ENCODE results near the gene KCNMB4.

The KCNMB4 gene

DNA sequence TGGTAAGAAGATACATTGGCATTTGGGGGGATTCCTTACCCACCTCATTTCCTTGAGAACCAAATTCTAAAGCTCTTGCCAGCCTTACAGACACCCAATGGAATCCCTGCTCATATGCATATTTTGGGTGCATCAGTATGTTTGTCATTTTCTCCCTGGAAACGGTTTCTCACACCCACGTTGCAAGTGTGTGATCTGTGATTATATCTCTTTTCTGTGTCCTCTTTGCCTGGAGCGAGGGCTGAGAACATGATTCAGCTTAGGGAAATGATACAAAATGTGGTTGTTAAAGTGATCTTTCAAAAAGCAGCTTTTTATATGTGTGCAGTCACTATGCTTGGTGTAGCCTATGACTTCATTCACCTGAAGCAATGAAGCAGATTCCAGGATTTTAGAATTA is 52.0 kb downstream of the KCNMB4 start:
- Histone ChIP-seq H3K4me3 (ENCODE audit: low read length) (no peak overlapping the region), H3K9me2 (replicated peaks; ENCODE audit: control insufficient read depth, low read length) (no peaks in the 10 kb centered on the region), H4K20me1 (ENCODE audit: control insufficient read depth, insufficient read depth, low read depth, low read length) (no peaks in the 10 kb centered on the region), H3K4me2 (ENCODE audit: low read length) (no peak overlapping the region), H3F3A (ENCODE audit: control insufficient read depth, insufficient read depth) (0 out of 2 replicates have a peak, but pooled peaks cover 2% of the 10 kb centered on the region), H3K4me1 (ENCODE audit: control insufficient read depth, low read length) (no peaks in the 10 kb centered on the region), H3K79me2 (ENCODE audit: control insufficient read depth, low read length) (peaks cover 3% of the 10 kb centered on the region; the same call in 1 of the 2 replicates), H3K27me3 (ENCODE audit: control insufficient read depth, low read length) (no peaks in the 10 kb centered on the region), H3K27ac (ENCODE audit: low read depth, low read length) (no peak overlapping the region), H3K36me3 (ENCODE audit: control insufficient read depth, low read length) (peaks cover 49% of the 10 kb centered on the region), H3K9me3 (ENCODE audit: control insufficient read depth, insufficient read depth, low read length) (no peaks in the 10 kb centered on the region)
- TF ChIP-seq CTCF (IDR thresholded peaks at IDR 0.05; ENCODE audit: low read depth, low read length, poor library complexity, severe bottlenecking): no peak
- TF ChIP-seq EZH2phosphoT487 (IDR thresholded peaks at IDR 0.05; ENCODE audit: borderline replicate concordance, low read length): no peak

GRCh38 chr12:70422631-70423030 is 56.5 kb downstream of the KCNMB4 start:
- Histone ChIP-seq H3F3A (ENCODE audit: control insufficient read depth, insufficient read depth) (peaks cover 5% of the 10 kb centered on the region; the same call in 1 of the 2 replicates), H3K27me3 (ENCODE audit: control insufficient read depth, low read length) (no peaks in the 10 kb centered on the region), H3K36me3 (ENCODE audit: control insufficient read depth, low read length) (peaks cover 16% of the 10 kb centered on the region), H4K20me1 (ENCODE audit: control insufficient read depth, insufficient read depth, low read depth, low read length) (no peaks in the 10 kb centered on the region), H3K4me1 (ENCODE audit: control insufficient read depth, low read length) (no peaks in the 10 kb centered on the region), H3K9me3 (ENCODE audit: control insufficient read depth, insufficient read depth, low read length) (no peaks in the 10 kb centered on the region), H3K4me3 (ENCODE audit: low read length) (no peak overlapping the region), H3K27ac (ENCODE audit: low read depth, low read length) (no peak overlapping the region), H3K79me2 (ENCODE audit: control insufficient read depth, low read length) (no peaks in the 10 kb centered on the region), H3K4me2 (ENCODE audit: low read length) (no peak overlapping the region), H3K9me2 (replicated peaks; ENCODE audit: control insufficient read depth, low read length) (no peaks in the 10 kb centered on the region)
- no peak for TF ChIP-seq CTCF (IDR thresholded peaks at IDR 0.05; ENCODE audit: low read depth, low read length, poor library complexity, severe bottlenecking)
- no peak for TF ChIP-seq EZH2phosphoT487 (IDR thresholded peaks at IDR 0.05; ENCODE audit: borderline replicate concordance, low read length)

DNA sequence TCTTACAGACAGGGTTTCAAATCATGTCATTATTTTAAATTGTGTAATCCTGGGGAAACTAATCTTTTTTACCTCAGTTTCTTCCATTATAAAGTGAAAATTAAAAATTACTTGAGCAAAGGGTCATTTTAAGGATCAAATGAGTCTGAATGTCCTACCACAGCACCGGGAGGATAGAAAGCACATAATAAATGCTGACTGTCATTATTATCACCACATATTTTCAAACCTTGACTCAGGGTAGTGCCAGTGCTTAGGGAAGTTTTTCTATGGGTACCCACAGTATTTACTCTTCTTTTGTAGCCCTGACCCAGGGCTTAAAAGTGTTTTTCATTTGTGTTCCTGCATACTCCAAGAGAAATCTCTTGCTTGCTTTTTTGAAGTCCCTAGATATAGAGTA is 60.5 kb downstream of the KCNMB4 start:
- H3K79me2 ChIP-seq (ENCODE audit: control insufficient read depth, low read length): no peaks in the 10 kb centered on the region
- H3K9me2 ChIP-seq (replicated peaks; ENCODE audit: control insufficient read depth, low read length): no peaks in the 10 kb centered on the region
- H3K9me3 ChIP-seq (ENCODE audit: control insufficient read depth, insufficient read depth, low read length): no peaks in the 10 kb centered on the region
- TF ChIP-seq EZH2phosphoT487 (IDR thresholded peaks at IDR 0.05; ENCODE audit: borderline replicate concordance, low read length) (no peak), CTCF (IDR thresholded peaks at IDR 0.05; ENCODE audit: low read depth, low read length, poor library complexity, severe bottlenecking) (no peak)
- H3K27ac ChIP-seq (ENCODE audit: low read depth, low read length): no peak overlapping the region
- no peaks in the 10 kb centered on the region for H4K20me1 ChIP-seq (ENCODE audit: control insufficient read depth, insufficient read depth, low read depth, low read length)
- no peak overlapping the region for H3K4me2 ChIP-seq (ENCODE audit: low read length)
- H3K36me3 ChIP-seq (ENCODE audit: control insufficient read depth, low read length): peaks cover 40% of the 10 kb centered on the region
- no peak overlapping the region for H3K4me3 ChIP-seq (ENCODE audit: low read length)
- no peaks in the 10 kb centered on the region for H3K4me1 ChIP-seq (ENCODE audit: control insufficient read depth, low read length)
- no peaks in the 10 kb centered on the region for H3K27me3 ChIP-seq (ENCODE audit: control insufficient read depth, low read length)
- peaks cover 8% of the 10 kb centered on the region; the same call in 1 of the 2 replicates for H3F3A ChIP-seq (ENCODE audit: control insufficient read depth, insufficient read depth)
